GM18520 (cell line): Measurements from ENCODE around the gene UGCG.

Experiments
- ATAC-seq: cut with Tn5 transposase; IDR thresholded peaks from one replicate; pipeline ENCODE4 v1.9.1; 2021; ENCODE audit not compliant: unreplicated experiment

The UGCG gene

DNA sequence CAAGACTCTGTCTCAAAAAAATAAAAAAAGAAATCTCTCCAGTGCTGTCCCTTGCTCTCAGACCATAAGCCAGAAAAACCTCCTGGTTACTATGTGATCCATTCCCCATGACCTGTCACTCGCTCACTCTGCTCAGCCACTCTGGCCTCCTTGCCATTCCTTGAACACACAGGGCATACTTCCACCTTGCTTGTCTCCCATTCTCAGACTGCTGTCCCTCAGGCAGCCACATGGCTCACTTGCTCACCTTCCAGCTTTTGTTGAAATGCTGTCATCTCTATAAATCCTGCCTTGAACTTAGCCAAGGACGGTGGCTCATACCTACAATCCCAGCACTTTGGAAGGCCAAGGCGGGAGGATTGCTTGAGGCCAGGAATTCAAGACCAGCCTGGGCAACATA lies 82.9 kb downstream of the UGCG start:
- no peak for ATAC-seq

DNA sequence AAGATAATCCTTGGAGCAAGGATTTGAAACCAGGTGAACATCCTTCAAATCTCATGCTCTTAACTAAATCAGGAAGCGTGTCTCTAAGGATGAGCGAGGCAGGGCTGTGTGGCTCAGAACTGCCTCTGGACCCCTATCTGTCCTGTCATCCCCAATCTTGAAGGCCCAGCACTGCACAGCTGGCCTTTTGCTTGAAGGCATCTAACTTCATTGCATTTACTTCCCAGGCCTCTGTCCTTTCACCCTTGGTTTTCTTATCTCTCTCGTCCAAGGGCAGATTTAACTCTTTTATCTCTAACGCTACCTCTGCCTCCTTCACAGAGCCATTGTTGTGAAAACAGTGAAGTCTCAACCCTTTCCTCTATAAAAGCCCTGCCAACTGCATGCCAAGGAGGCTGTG lies 83.8 kb downstream of the UGCG start:
- ATAC-seq = no peak

DNA sequence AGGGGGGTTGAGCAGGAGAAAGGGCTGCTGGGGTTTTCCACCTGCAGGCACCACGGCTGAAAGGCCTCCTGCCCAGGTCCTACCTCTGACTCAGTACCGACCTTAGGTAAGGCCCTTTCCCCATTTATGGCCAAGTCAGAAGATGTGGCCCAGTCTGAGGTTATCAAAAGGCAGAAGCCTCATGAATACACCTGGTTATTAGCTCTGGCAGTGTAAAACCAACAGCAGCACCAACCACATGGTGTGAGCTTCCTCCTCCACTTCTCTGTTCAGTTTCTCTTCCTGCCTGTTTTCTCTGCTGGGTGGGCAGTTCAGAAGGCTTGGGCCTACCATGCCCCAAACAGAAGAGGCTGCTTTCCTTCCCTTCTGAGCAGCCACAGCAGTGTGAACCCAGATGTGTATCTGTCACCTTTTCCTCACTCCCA lies 86.9 kb downstream of the UGCG start:
- peak; percentile 74 for ATAC-seq

DNA sequence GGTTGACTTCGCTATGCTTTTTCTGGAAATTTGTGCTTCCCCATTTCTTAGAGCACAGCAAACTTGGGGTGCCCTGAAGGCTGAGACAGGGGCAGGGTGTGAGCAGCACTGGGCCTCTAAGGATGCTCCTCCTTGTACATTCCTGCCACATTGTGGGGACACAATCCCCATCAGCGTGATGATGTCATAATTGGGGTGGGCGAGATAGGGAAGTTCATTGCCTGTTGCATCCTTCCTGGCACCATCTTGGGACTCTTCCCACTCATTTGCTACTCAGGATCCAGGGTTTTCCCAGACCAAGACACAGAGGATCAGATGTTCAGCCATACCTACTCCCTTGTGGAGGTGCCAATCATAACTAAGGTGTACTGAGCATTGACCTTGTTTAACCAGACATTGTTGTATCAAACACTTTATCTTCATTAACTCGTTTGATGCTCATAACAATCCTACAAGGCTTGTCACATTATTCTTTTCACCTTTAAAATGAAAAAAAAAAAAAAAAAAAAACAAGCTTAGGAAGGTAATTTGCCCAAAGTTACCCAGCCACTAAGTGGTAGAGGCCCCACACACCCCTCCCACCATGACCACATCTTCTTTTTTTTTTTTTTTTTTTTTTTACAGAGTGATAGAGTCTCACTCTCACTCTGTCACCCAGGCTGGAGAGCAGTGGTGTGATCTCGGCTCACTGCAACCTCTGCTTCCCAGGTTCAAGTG lies 87.6 kb downstream of the UGCG start:
- ATAC-seq = no peak
